SKM-1 treated with dmso at 0.1 percent for 144 hours (cell line): ENCODE results near the gene LRRN2.

Experiments
- DNase-seq: peaks from one replicate; lab custom pipeline; 2025; ENCODE audit not compliant: unreplicated experiment; lab: John Stamatoyannopoulos, UW

LRRN2 gene

DNA sequence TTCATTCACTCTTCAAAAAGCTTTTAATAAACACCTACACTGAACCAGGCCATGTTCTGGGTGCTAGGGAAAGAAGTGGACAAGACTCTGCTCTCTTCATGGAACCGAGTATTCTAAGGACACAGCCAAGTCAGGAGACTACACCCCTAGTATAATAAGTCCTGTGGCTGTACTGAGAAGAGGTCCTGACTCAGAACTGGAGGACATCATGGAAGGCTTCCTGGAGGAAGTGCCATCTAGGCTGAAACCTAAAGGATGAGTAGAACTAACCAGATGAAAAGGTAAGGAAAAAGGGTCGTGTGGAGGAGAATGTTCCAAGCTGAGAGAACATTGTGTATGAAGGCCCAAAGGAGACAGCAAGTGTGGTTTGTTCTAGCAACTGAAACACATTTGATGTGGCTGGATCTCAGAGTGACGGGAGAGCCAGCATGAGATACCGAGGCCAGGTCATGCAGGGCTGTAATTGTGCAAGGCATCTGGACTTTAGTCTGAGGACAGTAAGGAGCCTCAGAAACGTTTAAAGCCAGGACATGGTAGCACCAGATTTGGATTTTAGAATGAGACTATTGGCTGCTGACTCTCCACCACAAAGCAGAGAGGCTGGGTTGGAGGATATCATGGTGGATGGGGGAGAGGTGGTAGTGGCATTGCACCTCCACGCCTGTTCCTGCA lies 82.5 kb downstream of the LRRN2 start:
- DNase-seq = no peak

DNA sequence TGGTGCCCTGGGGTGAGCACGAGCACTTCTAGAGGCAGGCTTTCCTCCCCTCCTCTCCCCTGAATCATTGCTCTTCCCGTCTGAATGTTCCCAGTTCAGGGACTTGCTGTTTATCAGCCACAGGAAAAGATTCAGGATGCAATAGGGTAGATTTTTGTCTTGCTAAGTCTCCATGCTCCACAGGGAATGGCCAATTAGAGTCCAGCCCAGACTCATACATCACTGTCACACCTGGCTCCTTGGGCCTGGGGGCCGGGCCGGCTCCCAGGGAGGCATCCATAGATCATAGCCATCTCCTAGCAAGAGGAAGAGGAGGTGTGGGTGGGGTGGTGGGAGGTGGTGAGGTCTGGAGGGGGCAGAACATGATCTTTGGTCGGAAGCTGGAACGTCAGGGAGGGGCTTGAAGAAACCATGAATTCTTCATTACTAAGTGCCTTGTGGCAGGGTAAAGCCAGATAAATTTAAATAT lies 83.4 kb downstream of the LRRN2 start:
- no peak for DNase-seq

DNA sequence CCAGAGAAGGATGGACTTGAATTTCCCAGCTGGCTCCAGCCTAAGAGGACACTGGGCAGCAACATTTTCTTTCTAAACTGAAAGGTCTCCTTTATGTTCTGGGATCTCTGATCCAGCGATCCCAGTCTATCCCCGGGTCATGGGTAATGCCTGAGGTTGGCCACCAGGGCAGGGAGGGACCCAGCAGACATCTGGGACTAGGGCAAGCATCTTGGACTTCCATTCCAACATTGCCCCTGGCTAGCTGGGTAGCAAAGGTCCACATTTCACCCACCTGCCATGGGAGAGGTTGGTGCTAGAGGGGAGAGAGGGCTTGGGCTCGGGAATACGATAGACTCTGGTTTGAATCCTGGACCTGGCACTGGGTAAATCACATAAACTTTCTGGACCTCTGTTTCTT lies 84.6 kb downstream of the LRRN2 start:
- DNase-seq = no peak

DNA sequence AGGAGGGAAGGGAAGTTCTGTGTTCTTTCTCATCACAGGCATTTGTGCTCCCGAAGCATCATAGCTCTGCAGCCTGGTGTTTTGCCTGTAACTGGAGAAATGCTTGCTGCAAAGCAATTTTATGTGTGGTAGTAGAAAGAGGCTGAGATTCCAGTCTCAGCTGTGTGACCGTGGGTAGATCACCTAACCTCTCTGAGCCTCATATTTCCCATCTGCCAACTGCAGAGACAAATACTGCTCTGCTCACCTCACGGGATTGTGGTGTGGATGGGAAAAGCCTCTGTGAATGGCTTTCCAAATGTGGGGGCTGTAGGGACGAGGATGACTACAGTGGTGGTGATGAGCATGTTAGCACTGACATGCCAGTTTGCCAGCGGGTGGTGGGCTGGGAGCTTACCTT lies 85.3 kb downstream of the LRRN2 start:
- no peak for DNase-seq

DNA sequence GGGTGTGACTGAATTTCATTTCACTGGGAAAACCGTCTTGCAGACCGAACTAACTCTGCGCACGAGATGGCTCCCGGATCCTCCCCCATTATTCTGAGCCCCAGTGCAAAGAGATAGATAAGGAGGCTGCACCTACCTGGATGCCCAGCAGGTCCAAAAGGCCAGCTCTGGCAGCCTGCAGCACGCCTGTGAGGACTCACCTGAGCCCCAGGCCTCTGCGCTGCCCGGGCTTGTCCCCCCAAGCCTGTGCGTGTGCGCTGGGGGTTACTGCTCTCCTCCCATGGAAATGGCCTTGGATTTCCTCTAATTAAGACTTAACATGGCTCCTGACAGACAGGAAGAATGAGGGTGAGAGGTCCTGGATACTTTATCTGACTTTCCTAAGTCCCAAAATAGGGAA lies 85.9 kb downstream of the LRRN2 start:
- no peak for DNase-seq

DNA sequence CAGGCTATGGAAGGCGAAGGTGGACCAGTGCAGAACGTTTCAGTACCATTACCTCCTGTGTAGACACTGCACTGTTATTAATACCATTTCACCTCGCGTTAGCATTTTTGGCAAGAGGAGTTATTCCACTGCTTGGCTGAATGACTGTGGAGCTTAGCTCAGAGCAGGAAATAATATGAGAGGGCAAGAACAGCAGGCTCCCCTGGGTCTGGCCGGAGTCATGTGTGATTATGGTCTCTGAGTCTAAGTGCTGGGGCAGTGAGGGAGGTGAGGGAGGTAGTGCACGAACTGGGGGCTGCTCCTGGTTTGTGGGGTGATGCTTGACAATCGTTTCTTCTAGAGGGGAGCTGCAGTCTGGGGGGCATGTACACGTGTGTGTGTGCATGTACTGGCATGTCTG lies 86.4 kb downstream of the LRRN2 start:
- DNase-seq = no peak

DNA sequence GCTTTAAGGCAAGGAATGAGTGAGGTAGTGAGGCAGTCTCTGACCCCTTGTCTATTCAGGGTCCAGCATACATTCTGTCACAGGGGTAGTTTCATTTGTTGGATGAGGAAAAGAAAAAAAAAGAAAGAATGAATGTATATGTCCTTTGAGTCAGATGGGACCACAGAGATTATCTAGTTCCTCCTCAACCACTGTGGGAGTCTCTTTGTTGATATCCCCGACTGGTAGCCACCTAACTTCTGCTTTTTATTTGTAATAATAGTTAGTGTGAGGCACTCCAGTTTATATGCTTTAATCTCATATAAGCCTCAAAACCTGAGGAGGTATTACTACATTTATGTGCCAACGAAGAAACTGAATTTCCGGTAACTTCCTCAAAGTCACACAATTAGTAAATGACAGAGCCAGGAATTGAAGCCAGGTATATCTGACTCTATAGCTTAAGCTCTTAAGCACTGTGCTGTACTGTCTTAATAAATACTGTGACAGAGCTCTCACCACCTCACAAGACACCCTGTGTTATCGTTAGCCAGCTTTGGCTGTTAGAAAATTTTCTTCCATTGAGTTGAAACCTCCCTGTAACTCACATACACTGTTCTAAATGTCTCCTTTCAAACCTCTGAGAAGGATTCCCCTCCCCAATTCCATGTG lies 87.1 kb downstream of the LRRN2 start:
- peak; percentile 27 for DNase-seq

DNA sequence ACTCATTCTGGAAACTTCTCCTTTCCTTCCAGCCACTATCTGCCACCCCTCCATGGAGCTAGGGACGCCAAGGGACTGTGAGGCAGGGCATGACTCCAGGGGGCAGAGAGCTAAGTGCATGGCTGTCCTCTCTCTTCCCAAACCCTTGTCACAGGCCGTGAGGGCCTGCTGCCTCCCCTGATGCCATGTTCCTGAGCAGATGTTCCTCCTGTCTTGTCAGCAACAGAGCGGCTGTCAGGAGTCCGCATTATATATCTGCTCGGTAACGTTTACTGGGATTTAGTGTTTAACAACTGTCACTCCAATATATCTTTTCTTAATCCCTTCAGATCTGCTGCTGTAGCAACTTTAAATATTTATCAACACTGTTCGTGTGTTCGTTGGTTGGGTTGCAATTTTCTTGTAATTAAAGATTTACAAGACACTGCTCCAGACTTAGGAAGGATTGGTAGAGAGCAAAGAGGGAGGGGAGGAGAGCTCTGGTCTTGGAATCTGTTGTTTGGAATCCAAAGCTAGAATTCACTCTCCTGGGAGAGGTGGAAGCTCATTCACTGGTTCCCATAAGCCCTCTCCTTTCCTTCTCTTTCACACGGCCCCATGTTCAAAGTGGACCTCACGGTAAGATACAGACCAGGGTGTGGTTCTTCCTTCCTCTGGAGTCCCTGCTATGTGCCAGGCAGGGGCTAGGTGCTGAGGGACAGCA lies 93.1 kb downstream of the LRRN2 start:
- no peak for DNase-seq

DNA sequence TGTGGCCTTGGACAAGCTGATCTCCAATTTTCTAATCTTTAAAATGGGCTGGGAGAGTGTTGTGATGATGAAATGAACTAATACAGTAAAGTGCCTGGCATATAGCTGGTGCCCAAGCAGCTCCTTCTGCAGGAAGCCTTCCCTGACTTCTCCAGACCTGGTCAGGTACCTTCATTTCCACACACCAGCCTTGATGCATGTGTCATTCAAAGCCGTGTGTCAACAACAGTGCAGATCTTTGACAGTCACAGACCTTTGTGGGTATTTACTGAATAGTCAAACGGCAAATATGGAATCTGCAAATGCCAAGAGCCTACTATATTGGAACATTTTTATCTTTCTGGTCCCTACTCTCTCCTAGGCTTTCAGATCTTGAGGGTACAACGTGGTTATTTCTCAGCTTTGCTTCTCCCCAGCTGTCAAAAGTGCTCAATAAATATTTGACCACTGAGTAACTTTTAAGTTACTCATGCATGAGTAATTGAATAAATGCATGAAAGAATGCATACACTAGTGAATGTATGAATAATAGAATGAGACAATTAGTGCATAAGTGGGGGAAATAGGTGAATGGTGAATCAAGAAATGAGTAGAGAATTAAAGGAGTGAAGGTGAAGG lies 94.0 kb downstream of the LRRN2 start:
- DNase-seq = no peak

DNA sequence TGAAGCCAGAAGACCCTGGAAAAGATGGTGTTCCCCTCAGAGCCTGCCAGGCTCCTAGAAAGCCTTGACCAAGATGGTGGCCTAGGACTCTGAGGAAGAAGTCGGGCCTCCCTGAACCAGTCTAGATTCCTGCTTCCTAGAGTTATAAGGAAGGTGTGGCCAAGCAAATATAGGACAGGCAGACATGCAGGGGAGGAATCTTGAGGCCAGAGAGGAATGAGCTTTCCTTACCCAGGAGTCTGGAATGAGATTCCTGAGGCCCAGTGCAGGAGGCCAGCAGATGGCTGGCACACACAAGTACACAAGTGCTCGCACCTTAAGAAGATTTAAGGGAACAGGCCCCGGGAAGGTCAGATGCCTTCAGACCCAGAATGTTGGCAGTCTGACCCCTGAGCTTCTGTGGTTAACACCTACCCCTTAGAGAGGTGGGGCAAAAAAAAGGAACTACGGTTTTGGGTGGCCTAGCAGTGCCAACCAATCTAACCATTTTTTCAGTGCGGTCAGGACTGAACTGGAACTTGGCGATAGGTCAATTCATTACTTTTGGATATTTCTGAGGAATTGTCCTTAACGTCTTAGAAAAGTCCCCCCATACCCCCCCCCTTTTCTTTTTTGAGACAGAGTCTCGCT lies 96.0 kb downstream of the LRRN2 start:
- no peak for DNase-seq

DNA sequence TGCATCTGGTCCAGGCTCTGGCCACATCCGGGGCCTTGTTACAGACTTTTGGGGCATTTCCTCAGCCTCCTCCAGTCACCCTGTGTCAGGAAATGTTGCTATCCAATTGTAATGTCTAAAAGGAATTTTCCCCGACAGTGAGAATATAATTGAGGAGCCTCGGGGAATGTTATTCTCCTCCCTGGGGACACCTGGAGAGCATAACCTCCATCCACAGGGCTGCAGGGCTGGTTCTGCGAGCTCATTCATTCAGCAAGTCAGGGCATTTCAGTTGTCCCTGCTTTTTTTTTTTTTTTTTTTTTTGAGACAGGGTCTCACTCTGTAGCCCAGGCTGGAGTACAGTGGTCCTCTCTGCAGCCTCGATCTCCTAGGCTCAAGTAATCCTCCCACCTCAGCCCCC lies 96.7 kb downstream of the LRRN2 start:
- DNase-seq = no peak

DNA sequence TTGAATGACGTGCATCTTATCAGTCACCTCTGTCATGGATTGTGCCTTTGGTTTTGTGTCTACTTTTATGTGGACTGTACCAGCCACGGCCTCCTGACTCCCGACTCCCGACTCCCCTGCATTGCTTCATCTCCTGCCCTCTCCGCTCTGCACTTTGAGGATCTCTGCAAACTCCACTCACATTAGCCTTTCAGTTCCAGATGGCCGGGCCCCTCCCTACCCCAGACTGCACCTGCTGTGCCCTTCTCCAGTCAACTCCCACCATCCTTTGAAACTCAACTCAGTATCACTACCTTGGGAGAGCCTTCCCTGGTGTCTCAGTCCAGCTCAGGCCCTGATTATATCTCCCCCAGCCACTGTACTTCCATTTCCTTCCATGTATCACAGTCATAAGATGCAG lies 97.9 kb downstream of the LRRN2 start:
- DNase-seq = no peak

DNA sequence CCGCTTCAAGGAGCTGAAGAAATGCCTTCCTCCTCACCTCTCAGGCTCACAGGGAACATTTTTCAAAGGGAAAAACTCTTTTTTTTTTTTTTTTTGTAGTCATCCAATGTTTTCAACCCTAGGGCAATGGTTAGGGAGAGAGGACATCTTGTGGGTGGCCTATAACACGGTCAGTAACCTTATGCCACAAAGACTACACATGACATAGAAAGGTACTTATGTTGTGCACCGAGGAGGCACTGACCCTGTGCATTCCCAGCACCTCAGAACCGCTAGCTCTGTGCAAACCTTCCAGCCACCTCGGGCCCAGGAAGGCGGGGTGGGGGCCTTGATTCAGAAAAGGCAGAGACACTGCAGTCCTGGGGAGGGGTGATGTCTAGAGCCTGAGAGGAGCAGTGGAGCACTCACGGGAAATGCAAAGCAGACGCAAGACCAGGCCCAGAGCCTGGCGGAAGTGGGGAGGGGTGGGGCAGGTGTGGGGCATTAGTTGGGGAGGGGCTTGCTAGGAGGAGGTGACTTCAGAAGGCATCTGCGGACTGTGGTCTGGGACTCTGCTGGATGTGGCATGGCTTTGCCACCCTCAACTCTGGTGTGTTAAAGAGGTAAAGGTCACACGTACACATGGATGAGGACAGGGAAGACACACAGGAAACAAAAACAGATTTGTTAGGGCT lies 100.7 kb downstream of the LRRN2 start:
- DNase-seq = no peak

DNA sequence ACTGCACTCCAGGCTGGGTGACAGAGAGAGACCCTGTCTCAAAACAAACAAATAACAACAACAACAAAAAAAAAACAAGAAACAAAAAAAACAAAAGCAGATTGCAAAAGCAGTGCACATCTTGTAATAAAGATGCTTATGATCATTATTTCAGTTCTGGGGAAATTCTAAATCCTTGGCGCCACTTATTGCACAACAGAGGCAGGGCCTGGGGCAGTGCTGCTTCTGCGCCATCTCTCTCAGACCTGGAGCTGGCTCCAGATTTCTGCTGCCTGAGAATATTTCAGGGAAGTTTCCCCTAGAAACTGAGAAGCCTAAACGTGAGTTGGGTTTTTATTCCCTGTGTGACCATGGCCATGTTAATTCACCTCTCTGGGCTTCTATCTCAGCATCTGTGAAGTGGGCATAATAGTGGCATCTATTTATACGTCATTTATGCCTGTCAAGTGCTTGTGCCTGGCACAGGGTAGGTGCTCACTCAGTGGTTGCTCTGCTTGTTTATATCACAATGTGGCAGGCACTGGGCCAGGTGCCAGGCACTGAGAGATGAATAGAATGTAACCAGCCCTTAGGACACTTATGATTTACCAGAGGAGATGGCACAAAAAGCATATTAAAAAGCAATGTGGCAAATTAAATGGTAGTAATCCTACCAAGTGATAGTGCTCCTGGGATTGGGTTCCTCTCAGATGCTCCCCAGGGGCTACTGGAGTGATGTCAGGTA lies 101.5 kb downstream of the LRRN2 start:
- no peak for DNase-seq

DNA sequence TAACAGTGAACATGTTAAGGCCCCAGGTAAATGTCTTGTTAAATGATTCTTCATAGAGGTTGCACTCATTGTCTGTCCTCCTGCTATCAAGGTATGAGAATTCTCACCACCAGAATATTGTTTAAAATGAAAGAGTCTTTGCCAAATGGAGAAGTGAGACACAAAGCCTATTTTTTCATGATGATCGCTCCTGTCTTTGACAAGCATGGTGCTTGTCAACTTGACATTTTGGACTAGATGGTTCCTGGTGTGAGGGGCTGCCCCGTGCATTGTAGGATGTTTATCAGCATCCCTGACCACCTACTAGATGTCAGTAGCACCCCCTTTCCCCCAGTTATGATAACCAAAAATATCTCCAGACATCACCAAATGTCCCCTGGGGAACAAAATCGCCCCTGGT lies 103.8 kb downstream of the LRRN2 start:
- DNase-seq = no peak

DNA sequence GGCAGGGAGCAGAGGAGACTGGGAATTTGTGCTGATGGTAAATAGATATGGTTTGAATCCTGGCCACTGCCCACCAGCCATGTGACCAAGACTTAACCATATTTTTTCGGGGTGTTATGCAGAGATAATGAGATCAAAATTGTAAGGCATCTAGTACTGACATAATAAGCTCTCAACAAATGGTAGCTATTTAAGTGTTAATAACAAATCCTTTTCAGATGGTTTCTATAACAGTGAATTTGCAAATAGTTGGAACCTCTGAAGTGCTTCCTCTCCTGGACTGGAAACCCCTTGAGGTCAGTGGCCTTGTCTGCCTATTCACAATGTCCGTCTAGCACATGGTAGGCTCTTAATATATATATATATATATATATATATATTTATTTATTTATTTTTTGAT lies 104.7 kb downstream of the LRRN2 start:
- DNase-seq = no peak

DNA sequence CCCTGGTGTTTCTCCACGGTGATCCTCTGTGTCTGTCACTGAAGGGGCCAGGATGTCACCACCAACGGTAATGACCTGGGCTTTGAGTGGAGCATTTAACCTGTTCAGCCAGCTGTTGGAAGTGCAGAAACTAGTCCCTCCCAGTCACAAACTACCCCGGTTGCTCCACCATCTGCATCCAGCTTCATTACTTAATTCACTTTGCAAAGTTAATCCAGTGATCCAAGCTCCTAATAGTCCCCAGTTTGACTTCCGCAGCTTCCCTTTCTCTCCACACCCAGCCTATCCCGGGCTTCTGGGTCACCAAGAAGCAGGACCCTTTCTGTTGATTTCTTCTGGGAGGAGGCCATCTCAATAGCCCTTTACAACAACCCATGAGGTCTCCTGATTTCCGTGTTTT lies 105.9 kb downstream of the LRRN2 start:
- no peak for DNase-seq

DNA sequence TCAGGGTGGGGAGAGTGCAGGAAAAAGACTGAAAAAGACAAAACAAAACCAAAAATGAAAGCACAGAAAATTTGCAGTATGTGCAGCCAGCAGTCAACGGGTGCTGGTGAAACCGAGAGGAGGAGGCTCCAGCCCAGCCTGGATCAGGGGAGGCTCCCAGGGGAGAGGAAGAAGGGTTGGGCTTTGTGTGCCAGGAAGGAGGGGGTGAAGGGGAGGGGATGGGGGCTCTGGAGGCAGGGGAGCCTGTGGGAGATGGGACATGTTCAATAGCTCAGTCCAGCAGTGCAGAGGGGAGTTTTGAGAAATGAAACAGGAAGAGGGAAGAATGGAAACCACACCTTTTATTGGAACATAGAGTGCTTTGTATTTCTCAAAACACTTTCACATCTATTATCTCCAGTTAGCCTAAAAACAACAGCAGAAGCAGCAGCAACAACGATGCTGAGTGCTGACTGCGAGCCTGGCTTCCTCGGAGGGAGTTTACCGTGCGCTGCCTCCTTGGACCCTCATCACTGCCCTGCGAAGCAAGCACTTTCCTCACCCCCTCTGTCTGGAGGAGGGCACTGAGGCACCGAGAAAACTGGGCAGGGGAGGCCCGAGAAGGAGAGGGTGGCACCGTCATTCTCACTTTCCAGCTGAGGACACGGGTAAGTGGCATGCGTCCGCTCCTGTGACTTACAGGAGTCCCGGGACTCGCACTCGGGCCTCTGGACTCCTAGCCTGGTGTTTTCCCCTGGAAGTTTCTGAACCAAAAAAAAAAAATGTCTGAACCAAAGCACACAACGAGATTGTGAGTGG lies 106.5 kb downstream of the LRRN2 start:
- DNase-seq = no peak

DNA sequence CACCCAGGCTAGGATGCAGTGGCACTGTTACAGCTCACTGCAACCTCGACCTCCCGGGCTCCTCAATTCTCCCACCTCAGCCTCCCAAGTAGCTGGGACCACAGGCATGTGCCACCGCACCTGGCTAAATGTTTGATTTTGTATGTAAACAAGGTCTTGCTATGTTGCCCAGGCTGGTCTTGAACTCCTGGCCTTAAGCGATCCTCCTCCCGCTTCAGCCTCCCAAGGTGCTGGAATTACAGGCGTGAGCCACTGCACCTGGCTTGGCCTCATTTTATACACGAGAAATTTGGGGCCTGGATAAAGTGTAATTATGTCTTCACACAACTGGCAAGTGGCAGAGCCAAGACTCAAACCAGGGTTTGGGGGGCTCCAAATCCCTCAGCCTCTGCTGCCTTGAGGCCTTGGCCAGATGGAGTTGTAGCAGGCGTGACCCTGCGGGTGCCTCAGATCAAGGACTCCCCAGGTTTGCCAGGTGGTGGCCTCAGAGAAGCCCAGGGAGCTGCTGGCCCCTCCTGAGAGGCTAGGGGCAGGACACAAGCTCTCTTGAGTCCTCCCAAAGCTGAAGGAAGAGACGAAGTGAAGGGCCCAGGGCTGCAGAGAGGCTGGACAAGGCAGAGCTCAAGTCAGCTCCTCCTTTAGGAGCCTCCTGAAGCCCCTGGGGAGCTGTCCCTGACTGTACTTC lies 107.6 kb downstream of the LRRN2 start:
- no peak for DNase-seq
